Measurements from ENCODE around the gene ADAM19.

Gene ADAM19

GRCh38 chr5:157613385-157614245, 38.0 kb upstream of the ADAM19 start:
- DNase-seq, result peak; percentile 22
- Histone ChIP-seq H3K27me3 (ENCODE audit: insufficient read depth, low read depth, severe bottlenecking) (no peaks in the 10 kb centered on the region), H3K4me3 (ENCODE audit: low read depth, low read length) (no peak overlapping the region), H3K27ac (no peak overlapping the region; the same call in 1 of the 2 replicates), H3K9me3 (ENCODE audit: severe bottlenecking) (no peaks in the 10 kb centered on the region), H3K36me3 (no peaks in the 10 kb centered on the region)
- TF ChIP-seq CTCF (IDR thresholded peaks at IDR 0.05; ENCODE audit: low read depth, low read length), result no peak

GRCh38 chr5:157612581-157612980, 37.0 kb upstream of the ADAM19 start:
- Histone ChIP-seq H3K4me3 (ENCODE audit: low read depth, low read length) (no peak overlapping the region), H3K27ac (peak overlapping the region; percentile 78), H3K9me3 (ENCODE audit: severe bottlenecking) (no peaks in the 10 kb centered on the region), H3K27me3 (ENCODE audit: insufficient read depth, low read depth, severe bottlenecking) (no peaks in the 10 kb centered on the region), H3K36me3 (no peaks in the 10 kb centered on the region)
- TF ChIP-seq CTCF (IDR thresholded peaks at IDR 0.05; ENCODE audit: low read depth, low read length), result no peak
- no peak for DNase-seq

GRCh38 chr5:157611571-157612476, 36.2 kb upstream of the ADAM19 start:
- Histone ChIP-seq H3K27me3 (ENCODE audit: insufficient read depth, low read depth, severe bottlenecking) (no peaks in the 10 kb centered on the region), H3K36me3 (no peaks in the 10 kb centered on the region), H3K9me3 (ENCODE audit: severe bottlenecking) (no peaks in the 10 kb centered on the region), H3K4me3 (ENCODE audit: low read depth, low read length) (no peak overlapping the region), H3K27ac (peak overlapping the region; percentile 78)
- no peak for TF ChIP-seq CTCF (IDR thresholded peaks at IDR 0.05; ENCODE audit: low read depth, low read length)
- DNase-seq, result peak; percentile 55

- H3K9me3 ChIP-seq (ENCODE audit: severe bottlenecking), result no peaks in the 10 kb centered on the region
- no peaks in the 10 kb centered on the region for H3K36me3 ChIP-seq
- H3K27ac ChIP-seq, result peak overlapping the region; percentile 78
- H3K4me3 ChIP-seq (ENCODE audit: low read depth, low read length), result no peak overlapping the region
- no peaks in the 10 kb centered on the region for H3K27me3 ChIP-seq (ENCODE audit: insufficient read depth, low read depth, severe bottlenecking)
- no peak for DNase-seq
- no peak for TF ChIP-seq CTCF (IDR thresholded peaks at IDR 0.05; ENCODE audit: low read depth, low read length)
Observed at GRCh38 chr5:157610990-157611389, 35.4 kb upstream of the ADAM19 start.

DNA sequence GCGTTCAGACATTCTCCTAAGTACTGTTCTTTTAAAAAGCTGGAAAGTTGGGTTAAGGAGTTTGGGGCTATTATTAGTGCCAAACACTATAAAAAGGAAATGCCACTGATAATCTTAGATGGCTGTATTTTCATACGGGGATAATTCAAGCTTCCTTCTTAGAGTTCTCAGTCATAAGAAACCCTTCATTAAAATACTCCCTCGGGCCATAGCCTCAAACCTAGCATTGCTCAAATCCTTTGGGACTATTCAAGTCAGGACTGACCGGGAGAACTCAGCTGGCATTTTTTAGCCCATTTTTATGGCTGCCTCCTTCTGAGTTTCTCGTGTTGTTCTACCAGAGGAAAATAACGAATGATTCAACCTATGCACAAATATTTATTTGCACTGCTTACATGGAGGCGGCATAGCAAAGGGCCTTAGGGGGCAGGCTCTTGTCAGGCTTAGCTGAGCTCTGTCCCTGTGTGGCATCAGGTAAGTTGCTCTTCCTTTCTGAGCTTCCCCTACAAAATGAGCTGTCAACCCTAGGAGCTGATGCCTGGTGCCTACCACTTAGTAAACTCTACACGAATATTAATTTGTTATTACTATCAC, 33.5 kb upstream of the ADAM19 start:
- no peak for DNase-seq
- Histone ChIP-seq H3K9me3 (ENCODE audit: severe bottlenecking) (no peaks in the 10 kb centered on the region), H3K36me3 (no peaks in the 10 kb centered on the region), H3K27me3 (ENCODE audit: insufficient read depth, low read depth, severe bottlenecking) (no peaks in the 10 kb centered on the region), H3K27ac (no peak overlapping the region), H3K4me3 (ENCODE audit: low read depth, low read length) (no peak overlapping the region)
- TF ChIP-seq CTCF (IDR thresholded peaks at IDR 0.05; ENCODE audit: low read depth, low read length), result no peak

All from WERI-Rb-1 (cell line).